G401 (cell line): ENCODE measurements around the gene BRWD1. TPM values are rescaled to one million over a fixed set of nuclear protein-coding genes. Genes with fewer than 3 reads are reported as not detected.
"Not testable (repeated sequence)": the region's sequence is repeated elsewhere in the genome, so short reads cannot be mapped to it uniquely, and the experiment has no call there.

ENCODE experiments used
- DNase-seq: peaks from one replicate; pipeline ENCODE4 v3.0.0-alpha.2; 2015; ENCODE audit warnings: low spot score
- in situ Hi-C: cut with HindIII; loops from 2 replicates; pipeline ENCODE4 v1.10.0; 2016; ENCODE audit warnings: low sequenced_read_pairs, mixed read lengths
- total RNA-seq: library from RNA; depleted of rRNA; stranded (reverse); fragments of >200 nt; shearing (Covaris generic); gene quantifications from 2 replicates; pipeline ENCODE4 v1.2.3, GENCODE V29; 2014

BRWD1 gene
- total RNA-seq, 1 experiment from 2014 or later, result 30.2 TPM

GRCh38 chr21:39182484-39183271 is 130.8 kb downstream of the BRWD1 start:
- peak; percentile 29 for DNase-seq
- in situ Hi-C loops, result no loop called here

- DNase-seq, result peak; percentile 23
- in situ Hi-C loops, result no loop called here
Measured at GRCh38 chr21:39182016-39182415, 131.4 kb downstream of the BRWD1 start.

DNA sequence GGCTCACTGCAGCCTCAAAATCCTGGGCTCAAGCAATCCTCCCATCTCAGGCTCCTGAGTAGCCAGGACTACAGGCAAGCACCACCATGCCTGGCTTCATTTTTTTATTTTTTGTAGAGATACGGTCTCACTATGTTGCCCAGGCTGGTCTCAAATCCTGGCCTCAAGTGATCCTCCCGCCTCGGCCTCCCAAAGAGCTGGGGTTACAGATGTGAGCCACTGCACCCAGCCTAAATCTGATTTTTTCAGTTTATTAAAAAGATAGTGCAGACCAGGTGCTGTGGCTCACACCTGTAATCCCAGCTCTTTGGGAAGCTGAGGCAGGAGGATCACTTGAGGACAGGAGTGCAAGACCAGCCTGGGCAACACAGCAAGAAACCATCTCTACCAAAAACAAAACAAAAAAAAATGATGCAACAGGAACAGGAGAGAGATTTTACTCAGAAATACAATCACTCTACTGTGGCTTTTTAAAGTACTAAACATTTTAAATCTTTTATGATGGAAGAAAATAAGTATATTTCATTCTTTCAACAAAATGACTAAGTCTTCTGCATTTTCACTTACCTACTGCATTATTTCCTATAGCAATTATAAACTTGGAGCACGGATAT is 132.1 kb downstream of the BRWD1 start:
- in situ Hi-C loops, result no loop called here

GRCh38 chr21:39180429-39181019 is 132.9 kb downstream of the BRWD1 start:
- in situ Hi-C loops, result no loop called here

More for the DNA sequence above, 132.1 kb downstream of the BRWD1 start:
- no peak for DNase-seq

DNA sequence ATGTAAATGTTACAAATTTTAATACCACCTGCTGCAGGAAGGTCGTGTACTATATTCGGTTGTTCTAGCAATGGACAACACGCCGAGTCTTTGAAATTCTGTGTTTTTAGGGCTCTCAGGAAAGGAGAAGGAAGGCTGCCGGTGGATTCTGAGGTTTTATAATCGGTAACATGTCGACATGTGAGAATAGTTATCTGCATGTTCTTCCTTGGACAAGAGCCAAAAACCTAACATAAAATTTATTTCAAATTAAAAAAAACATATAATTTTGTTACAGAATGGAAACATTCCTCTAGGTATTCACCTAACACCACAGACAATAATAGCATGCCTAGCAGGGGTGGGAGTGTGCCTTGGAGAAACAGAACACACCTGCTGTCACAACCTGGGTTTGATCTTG is 135.0 kb downstream of the BRWD1 start:
- in situ Hi-C loops, result no loop called here
- no peak for DNase-seq

More at GRCh38 chr21:39180429-39181019, 132.9 kb downstream of the BRWD1 start:
- DNase-seq, result no peak

DNA sequence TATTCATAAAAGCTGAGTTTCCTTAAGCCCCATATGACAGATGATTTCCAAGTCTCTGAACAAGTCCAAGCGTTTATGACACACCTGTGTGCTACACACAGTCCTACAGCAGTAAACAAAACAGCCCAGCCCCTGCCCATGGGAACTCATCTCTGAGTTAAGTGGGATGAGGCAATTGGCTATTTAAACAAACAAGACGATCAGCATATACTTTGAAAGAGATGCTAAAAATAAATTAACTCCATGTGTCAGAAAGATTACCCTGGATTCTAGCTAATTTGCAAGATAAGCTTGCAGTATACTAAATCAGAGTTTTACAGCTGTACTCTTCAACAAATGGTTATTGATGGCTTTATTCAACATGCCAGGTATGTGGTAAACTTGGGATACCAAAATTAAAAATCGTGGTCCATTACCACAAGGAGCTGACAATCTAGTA is 137.1 kb downstream of the BRWD1 start:
- no peak for DNase-seq
- in situ Hi-C loops, result no loop called here

DNA sequence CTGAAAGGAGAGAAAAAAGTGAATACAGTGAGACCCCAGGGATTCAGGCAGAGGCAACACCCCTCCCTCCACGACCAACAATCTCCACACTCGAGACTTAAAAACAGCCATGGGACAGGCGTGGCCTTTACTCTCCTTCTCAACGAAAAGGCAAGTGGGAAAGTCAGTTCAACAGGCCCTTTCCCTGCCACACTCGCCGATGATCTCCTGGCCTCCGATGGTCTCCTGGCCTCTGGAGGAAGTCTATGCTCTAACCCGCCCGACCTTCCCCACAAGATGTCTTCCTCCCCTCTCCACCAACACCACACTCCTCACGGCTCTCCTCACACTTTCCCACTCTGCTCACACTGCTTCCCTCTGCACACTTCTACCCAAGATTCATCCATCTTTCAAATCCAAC is 137.8 kb downstream of the BRWD1 start:
- in situ Hi-C loops, result no loop called here
- no peak for DNase-seq

DNA sequence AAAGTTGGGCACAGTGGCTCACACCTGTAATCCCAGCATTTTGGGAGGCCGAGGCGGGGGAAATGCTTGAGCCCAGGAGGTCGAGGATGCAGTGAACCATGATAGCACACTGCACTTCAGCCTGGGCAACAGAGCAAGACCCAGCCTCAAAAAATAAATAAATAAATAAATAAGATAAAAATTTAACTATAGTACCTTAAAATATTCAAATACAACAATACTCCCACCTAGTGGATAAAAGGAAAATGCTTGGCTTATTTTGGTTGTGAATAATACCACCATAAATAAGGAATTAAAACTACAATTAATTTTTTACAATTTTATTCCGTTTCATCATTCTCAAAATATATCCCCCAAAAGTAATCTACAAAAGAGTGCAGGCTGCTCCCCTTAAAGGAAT is 138.3 kb downstream of the BRWD1 start:
- in situ Hi-C loops, result no loop called here
- DNase-seq, result no peak

- no peak for DNase-seq
- in situ Hi-C loops, result no loop called here
Measured at GRCh38 chr21:39173716-39174680, 139.4 kb downstream of the BRWD1 start.

DNA sequence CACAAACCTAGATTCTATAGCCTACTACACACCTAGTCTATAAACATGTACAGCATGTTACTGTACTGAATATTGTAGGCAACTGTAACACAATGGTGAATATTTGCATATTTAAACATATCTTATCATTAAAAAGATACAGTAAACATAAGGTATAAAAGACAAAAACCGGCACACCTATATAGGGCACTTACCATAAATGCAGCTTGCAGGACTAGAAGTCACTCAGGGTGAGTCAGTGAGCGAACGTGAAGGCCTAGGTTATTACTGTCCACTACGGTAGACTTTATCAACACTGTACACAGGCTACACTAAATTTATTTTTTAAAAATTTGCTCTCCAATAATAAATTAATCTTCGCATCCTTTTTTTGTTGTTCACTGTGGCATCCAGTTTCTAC is 143.5 kb downstream of the BRWD1 start:
- in situ Hi-C loops, result no loop called here
- no peak for DNase-seq

DNA sequence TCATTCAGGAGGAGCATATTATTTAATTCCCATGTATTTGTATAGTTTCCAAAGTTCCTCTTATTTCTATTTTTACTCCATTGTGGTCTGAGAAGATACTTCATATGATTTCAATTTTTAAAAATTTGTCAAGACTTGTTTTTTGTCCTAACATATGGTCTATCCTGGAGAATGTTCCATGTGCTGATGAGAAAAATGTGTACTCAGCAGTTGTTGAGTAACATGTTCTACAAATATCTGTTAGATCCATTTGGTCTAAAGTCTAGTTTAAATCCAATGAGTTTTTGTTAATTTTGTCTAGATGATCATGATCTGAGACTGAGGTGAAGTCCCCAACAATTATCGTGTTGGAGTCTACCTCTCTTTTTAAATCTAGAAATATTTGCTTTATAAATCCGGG is 144.6 kb downstream of the BRWD1 start:
- in situ Hi-C loops, result no loop called here

GRCh38 chr21:39164523-39164922 is 148.9 kb downstream of the BRWD1 start:
- in situ Hi-C loops, result no loop called here
- no peak for DNase-seq

More for the DNA sequence above, 144.6 kb downstream of the BRWD1 start:
- DNase-seq, result no peak

DNA sequence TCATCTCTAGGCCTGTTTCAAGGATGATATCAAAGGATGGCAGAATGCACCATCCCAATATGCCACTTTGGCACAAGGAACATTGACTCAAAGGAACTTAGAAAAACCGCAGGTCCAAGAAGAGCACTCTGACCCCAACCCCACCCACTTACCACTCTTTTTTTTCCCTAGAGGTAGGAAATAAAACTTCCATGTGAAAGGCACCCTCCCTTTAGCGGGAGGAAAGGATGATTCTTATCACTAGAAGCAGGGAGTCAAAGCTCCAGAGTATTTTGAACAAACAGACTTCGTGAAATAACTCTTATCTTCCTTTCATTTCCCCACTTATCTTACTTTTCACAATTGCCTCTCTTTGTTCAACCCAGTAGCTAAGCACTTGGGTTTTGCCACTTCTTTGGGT is 152.4 kb downstream of the BRWD1 start:
- in situ Hi-C loops, result no loop called here
- DNase-seq, result no peak

- in situ Hi-C loops, result no loop called here
- no peak for DNase-seq
Measured at GRCh38 chr21:39159342-39160063, 153.9 kb downstream of the BRWD1 start.

GRCh38 chr21:39157241-39157640 is 156.2 kb downstream of the BRWD1 start:
- DNase-seq, in situ Hi-C loops: not testable (repeated sequence)

GRCh38 chr21:39156024-39156423 is 157.4 kb downstream of the BRWD1 start:
- in situ Hi-C loops, result no loop called here
- DNase-seq, result no peak

DNA sequence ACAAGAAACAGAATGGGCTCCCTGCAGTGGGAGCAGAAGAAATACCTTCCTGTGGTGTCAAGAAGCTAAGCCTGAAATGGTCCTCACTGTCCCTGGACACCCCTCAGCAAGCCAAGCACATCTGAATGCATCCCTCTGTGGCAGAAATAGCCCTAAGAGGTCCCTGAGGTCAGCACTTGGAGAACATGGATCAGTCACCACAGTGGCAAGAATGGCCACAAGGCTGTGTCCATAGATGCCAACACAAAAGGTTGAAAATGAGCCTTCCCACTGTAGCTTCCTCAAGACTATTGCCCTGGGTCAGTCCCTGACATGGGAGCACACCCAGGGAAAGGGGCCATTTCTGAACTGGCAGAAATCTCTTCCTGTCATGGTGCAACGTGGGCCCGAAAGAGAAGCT is 157.9 kb downstream of the BRWD1 start:
- in situ Hi-C loops, result no loop called here
- DNase-seq, result no peak

DNA sequence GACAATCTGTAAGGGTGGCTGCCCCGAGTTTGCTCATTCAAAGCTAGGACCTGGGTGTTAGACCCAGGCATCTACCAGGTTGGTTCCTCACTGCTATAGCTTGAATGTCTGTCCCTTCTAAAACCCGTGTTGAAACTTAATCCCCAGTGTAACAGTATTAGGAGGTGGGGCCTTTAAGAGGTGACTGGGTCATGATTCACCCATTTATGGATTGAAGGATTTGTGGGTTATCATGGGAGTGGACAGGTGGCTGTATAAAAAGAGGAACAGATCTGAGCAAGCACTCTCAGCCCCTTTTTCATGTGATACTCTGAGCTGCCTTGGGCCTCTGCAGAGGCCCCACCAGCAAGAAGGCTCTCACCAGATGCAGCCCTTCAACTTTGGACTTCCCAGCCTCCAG is 159.6 kb downstream of the BRWD1 start:
- in situ Hi-C loops, result no loop called here

GRCh38 chr21:39153373-39153772 is 160.1 kb downstream of the BRWD1 start:
- DNase-seq, result no peak

More for the DNA sequence above, 159.6 kb downstream of the BRWD1 start:
- DNase-seq, result no peak

More at GRCh38 chr21:39153373-39153772, 160.1 kb downstream of the BRWD1 start:
- in situ Hi-C loops, result no loop called here
